ENCODE measurements around the gene SRD5A1. TPM values are rescaled to one million over a fixed set of nuclear protein-coding genes. Genes with fewer than 3 reads are reported as not detected.

Gene SRD5A1
- total and polyA plus RNA-seq, 2 of the 8 experiments (the other 6 are each of a cell fraction or from before 2014, with no cell fraction given) = 34.7 to 42.4 TPM

- Histone ChIP-seq H2BK20ac (ENCODE audit: low read length) (no peak overlapping the region), H3K79me2 (ENCODE audit: control insufficient read depth in 1 of 2, insufficient read depth in 2 of 2, low read length in 2 of 2) (peaks cover 0 to 4% of the 10 kb centered on the region in 2 experiments; a peak in 2 of 4 replicates), H2AFZ (ENCODE audit: low read length) (no peak overlapping the region), H2BK15ac (ENCODE audit: low read length) (no peak overlapping the region), H3K36me3 (ENCODE audit: control insufficient read depth in 2 of 4, insufficient read depth in 4 of 4, low read length in 3 of 4) (peaks cover 0 to 27% (median 12%) of the 10 kb centered on the region in 4 experiments; a peak in 6 of 8 replicates), H2BK12ac (ENCODE audit: low read depth, low read length) (no peak overlapping the region), H3K18ac (ENCODE audit: extremely low read depth, low read length) (no peak overlapping the region), H2BK120ac (replicated peaks; ENCODE audit: low read depth, low read length) (no peak overlapping the region), H2BK5ac (ENCODE audit: low read depth, low read length) (no peak overlapping the region), H4K91ac (replicated peaks; ENCODE audit: insufficient read length, low read length) (no peak overlapping the region), H4K5ac (ENCODE audit: insufficient read length, low read depth, low read length) (no peak overlapping the region), H2AK5ac (ENCODE audit: low read depth, low read length) (no peak overlapping the region), H3K4me2 (ENCODE audit: insufficient read depth in 1 of 2, low read depth in 2 of 2, low read length in 2 of 2) (no peak overlapping the region), H3K9ac (replicated peaks in 1 of 4; ENCODE audit: extremely low read depth in 1 of 4, low read depth in 3 of 4, low read length in 3 of 4) (no peak overlapping the region), H3K27me3 (replicated peaks in 1 of 4; ENCODE audit: control insufficient read depth in 3 of 4, extremely low read depth in 1 of 4, insufficient read depth in 3 of 4, low read length in 3 of 4) (no peaks in the 10 kb centered on the region), H3K14ac (ENCODE audit: insufficient read length) (no peak overlapping the region), H4K20me1 (replicated peaks in 1 of 2; ENCODE audit: control insufficient read depth in 1 of 2, insufficient read depth in 2 of 2, low read length in 2 of 2) (peaks cover 3 to 4% of the 10 kb centered on the region in 2 experiments), H3K4ac (replicated peaks; ENCODE audit: insufficient read length, low read depth, low read length) (no peak overlapping the region), H4K8ac (ENCODE audit: extremely low read depth, insufficient read depth, low read length) (no peak overlapping the region; the same call in 1 of the 2 replicates), H3K4me1 (replicated peaks in 1 of 4; ENCODE audit: control insufficient read depth in 3 of 4, insufficient read depth in 4 of 4, low read length in 3 of 4) (no peaks in the 10 kb centered on the region; a peak in 1 of 7 replicates), H3K9me3 (ENCODE audit: insufficient read depth in 2 of 2, low read depth in 1 of 2, low read length in 1 of 2) (no peaks in the 10 kb centered on the region; a peak in 1 of 4 replicates), H3K23me2 (ENCODE audit: low read depth, low read length) (no peaks in the 10 kb centered on the region), H3K27ac (ENCODE audit: low read depth, low read length) (no peak overlapping the region), H3K4me3 (ENCODE audit: extremely low read depth in 1 of 4, insufficient read depth in 2 of 4, low read depth in 3 of 4, low read length in 4 of 4) (no peak overlapping the region), H3K56ac (replicated peaks; ENCODE audit: insufficient read length, low read depth, low read length) (no peak overlapping the region), H3K23ac (ENCODE audit: insufficient read length) (no peak overlapping the region), H3K79me1 (ENCODE audit: low read depth, low read length) (peaks cover 4% of the 10 kb centered on the region; the same call in 1 of the 2 replicates)
- ChIA-PET CTCF (ENCODE audit: partially characterized antibody) (no interaction called here), POLR2A (ENCODE audit: partially characterized antibody) (no interaction called here)
- no peak for FAIRE-seq
- DNase-seq (ENCODE audit: low read depth in 1 of 2, low spot score in 2 of 2) = no peak
- 88% methylated on average over 8 of the region's 8 CpGs; no CpG with 5 or more reads in 1 of the 2 experiments for WGBS, 2 experiments (ENCODE audit: extremely low coverage in 1 of 2, insufficient coverage in 1 of 2, insufficient read length in 1 of 2, insufficient replicate concordance in 2 of 2, low coverage in 1 of 2, low lambda C conversion rate in 2 of 2, missing lambda C conversion rate in 1 of 2)
- TF ChIP-seq TAF7 (optimal IDR thresholded peaks at IDR 0.05; ENCODE audit: borderline replicate concordance, low read depth, low read length) (no peak), BRCA1 (IDR thresholded peaks at IDR 0.05; ENCODE audit: low read depth, low read length) (no peak), SP1 (IDR thresholded peaks at IDR 0.05; ENCODE audit: low read depth, low read length) (no peak), JUN (IDR thresholded peaks at IDR 0.05; ENCODE audit: low read depth, low read length) (no peak), YY1 (IDR thresholded peaks at IDR 0.05; ENCODE audit: low read depth, low read length) (no peak), KDM4A (IDR thresholded peaks at IDR 0.05; ENCODE audit: low read depth, low read length, severe bottlenecking) (no peak), ATF2 (IDR thresholded peaks at IDR 0.05; ENCODE audit: low read length) (no peak), SRF (IDR thresholded peaks at IDR 0.05; ENCODE audit: low read depth, low read length) (no peak), RFX5 (IDR thresholded peaks at IDR 0.05; ENCODE audit: borderline replicate concordance, low read depth, low read length) (no peak), PHF8 (conservative IDR thresholded peaks at IDR 0.05; ENCODE audit: low read depth, low read length) (no peak), ASH2L (IDR thresholded peaks at IDR 0.05; ENCODE audit: low read length) (no peak), RNF2 (IDR thresholded peaks at IDR 0.05; ENCODE audit: borderline replicate concordance, low read depth, low read length, missing control alignments, poor library complexity, severe bottlenecking) (no peak)
Measured at GRCh38 chr5:6655432-6655831, 22.2 kb downstream of the SRD5A1 start.

Measured in H1 (cell line).